ENCODE results near the gene REEP2.

The REEP2 gene

DNA sequence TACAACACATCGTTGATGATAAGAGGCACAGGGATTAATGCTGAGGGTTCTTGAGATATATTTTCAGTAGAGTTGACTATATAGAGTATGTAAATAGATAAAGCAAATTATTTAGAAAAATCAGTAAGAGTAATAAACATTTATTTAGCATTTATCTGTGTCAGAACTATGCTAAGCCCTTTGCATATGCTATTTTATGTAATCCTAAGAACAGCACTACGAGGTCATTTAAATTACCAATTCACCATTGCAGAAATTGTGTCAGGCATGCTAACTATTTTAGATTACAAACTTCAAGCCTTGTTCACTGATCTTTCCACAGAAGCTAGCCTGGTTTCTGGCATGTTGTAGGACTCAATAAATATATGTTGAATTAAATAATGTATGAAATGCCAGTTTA is 20.4 kb upstream of the REEP2 start:
- no peak overlapping the region for H3K9ac ChIP-seq (ENCODE audit: low read length)
- H3K27me3 ChIP-seq (ENCODE audit: low read length) = no peaks in the 10 kb centered on the region
- no peaks in the 10 kb centered on the region for H4K20me1 ChIP-seq (ENCODE audit: low read depth, low read length)
- H3F3A ChIP-seq (ENCODE audit: insufficient read depth) = no peaks in the 10 kb centered on the region
- H3K4me2 ChIP-seq (ENCODE audit: low read depth, low read length, poor library complexity, severe bottlenecking) = no peak overlapping the region
- no peak overlapping the region for H3K27ac ChIP-seq (ENCODE audit: low read depth, low read length)
- no peaks in the 10 kb centered on the region for H3K79me2 ChIP-seq (ENCODE audit: insufficient read depth, low read length)
- H3K9me2 ChIP-seq (replicated peaks; ENCODE audit: insufficient read depth, low read length) = no peaks in the 10 kb centered on the region
- H3K4me3 ChIP-seq (ENCODE audit: insufficient read depth, low read length, poor library complexity, severe bottlenecking) = no peak overlapping the region
- no peak overlapping the region for H2AFZ ChIP-seq (ENCODE audit: low read depth, low read length, severe bottlenecking)
- H3K9me3 ChIP-seq (ENCODE audit: insufficient read depth, low read length) = no peaks in the 10 kb centered on the region
- TF ChIP-seq CTCF (IDR thresholded peaks at IDR 0.05; ENCODE audit: insufficient read depth, low read length, poor library complexity, severe bottlenecking) (no peak), EZH2phosphoT487 (conservative IDR thresholded peaks at IDR 0.05; ENCODE audit: low read length) (no peak)
- H3K36me3 ChIP-seq (ENCODE audit: low read length) = peaks cover 21% of the 10 kb centered on the region

DNA sequence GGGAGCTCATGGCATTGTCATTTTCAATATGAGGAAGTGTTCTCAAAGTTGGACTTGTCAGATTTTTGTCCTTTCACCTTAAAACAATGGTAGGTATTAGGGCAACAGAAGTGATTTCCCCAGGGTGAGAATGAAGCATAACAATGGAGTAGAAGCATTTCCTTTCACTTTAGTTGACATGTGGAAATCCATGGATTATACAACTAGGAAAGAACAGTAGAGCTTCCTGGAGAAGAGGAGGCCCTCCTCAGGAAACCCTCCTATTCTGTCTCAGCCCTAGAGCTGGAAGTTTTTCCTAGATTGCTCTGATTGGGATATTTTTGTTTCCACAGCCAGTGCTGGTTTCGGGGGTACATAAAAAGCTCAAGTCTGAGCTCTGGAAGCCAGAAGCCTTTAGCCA is 13.8 kb upstream of the REEP2 start:
- no peak overlapping the region for H2AFZ ChIP-seq (ENCODE audit: low read depth, low read length, severe bottlenecking)
- no peak overlapping the region for H3K27ac ChIP-seq (ENCODE audit: low read depth, low read length)
- H3K4me3 ChIP-seq (ENCODE audit: insufficient read depth, low read length, poor library complexity, severe bottlenecking) = no peak overlapping the region
- H4K20me1 ChIP-seq (ENCODE audit: low read depth, low read length) = no peaks in the 10 kb centered on the region
- H3K27me3 ChIP-seq (ENCODE audit: low read length) = no peaks in the 10 kb centered on the region
- H3K4me2 ChIP-seq (ENCODE audit: low read depth, low read length, poor library complexity, severe bottlenecking) = no peak overlapping the region
- H3K36me3 ChIP-seq (ENCODE audit: low read length) = peaks cover 39% of the 10 kb centered on the region
- H3K9ac ChIP-seq (ENCODE audit: low read length) = no peak overlapping the region
- H3F3A ChIP-seq (ENCODE audit: insufficient read depth) = no peaks in the 10 kb centered on the region
- H3K79me2 ChIP-seq (ENCODE audit: insufficient read depth, low read length) = no peaks in the 10 kb centered on the region
- no peaks in the 10 kb centered on the region for H3K9me3 ChIP-seq (ENCODE audit: insufficient read depth, low read length)
- TF ChIP-seq EZH2phosphoT487 (conservative IDR thresholded peaks at IDR 0.05; ENCODE audit: low read length) (no peak), CTCF (IDR thresholded peaks at IDR 0.05; ENCODE audit: insufficient read depth, low read length, poor library complexity, severe bottlenecking) (no peak)
- H3K9me2 ChIP-seq (replicated peaks; ENCODE audit: insufficient read depth, low read length) = no peaks in the 10 kb centered on the region

DNA sequence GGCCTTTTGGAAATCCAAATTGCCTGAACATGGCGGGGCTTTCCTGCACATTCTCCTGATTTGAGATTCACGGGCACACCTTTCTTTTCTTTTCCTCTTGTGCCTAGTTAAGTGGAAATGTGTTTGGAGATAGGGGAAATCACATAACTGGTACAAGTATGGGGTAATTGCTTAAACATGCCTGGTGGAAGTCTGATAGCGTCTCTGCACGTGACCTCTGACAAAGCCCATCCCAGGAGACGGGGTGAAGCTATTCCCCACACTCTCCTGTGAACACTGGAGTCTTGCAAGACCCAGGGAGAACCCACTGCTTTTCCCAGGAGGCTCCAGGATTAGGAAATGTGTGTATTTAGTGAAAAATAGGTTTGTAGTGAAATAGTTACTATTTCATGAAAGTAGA is 2.9 kb upstream of the REEP2 start:
- H2AFZ ChIP-seq (ENCODE audit: low read depth, low read length, severe bottlenecking) = no peak overlapping the region
- no peak overlapping the region for H3K27ac ChIP-seq (ENCODE audit: low read depth, low read length)
- H3F3A ChIP-seq (ENCODE audit: insufficient read depth) = no peaks in the 10 kb centered on the region; the same call in 1 of the 2 replicates
- no peak overlapping the region for H3K9ac ChIP-seq (ENCODE audit: low read length)
- H3K36me3 ChIP-seq (ENCODE audit: low read length) = peaks cover 21% of the 10 kb centered on the region
- H3K4me2 ChIP-seq (ENCODE audit: low read depth, low read length, poor library complexity, severe bottlenecking) = no peak overlapping the region
- H3K9me3 ChIP-seq (ENCODE audit: insufficient read depth, low read length) = no peaks in the 10 kb centered on the region
- no peak for TF ChIP-seq EZH2phosphoT487 (conservative IDR thresholded peaks at IDR 0.05; ENCODE audit: low read length)
- no peaks in the 10 kb centered on the region for H3K27me3 ChIP-seq (ENCODE audit: low read length)
- no peaks in the 10 kb centered on the region for H4K20me1 ChIP-seq (ENCODE audit: low read depth, low read length)
- H3K4me3 ChIP-seq (ENCODE audit: insufficient read depth, low read length, poor library complexity, severe bottlenecking) = no peak overlapping the region
- no peaks in the 10 kb centered on the region for H3K9me2 ChIP-seq (replicated peaks; ENCODE audit: insufficient read depth, low read length)
- no peaks in the 10 kb centered on the region for H3K79me2 ChIP-seq (ENCODE audit: insufficient read depth, low read length)

DNA sequence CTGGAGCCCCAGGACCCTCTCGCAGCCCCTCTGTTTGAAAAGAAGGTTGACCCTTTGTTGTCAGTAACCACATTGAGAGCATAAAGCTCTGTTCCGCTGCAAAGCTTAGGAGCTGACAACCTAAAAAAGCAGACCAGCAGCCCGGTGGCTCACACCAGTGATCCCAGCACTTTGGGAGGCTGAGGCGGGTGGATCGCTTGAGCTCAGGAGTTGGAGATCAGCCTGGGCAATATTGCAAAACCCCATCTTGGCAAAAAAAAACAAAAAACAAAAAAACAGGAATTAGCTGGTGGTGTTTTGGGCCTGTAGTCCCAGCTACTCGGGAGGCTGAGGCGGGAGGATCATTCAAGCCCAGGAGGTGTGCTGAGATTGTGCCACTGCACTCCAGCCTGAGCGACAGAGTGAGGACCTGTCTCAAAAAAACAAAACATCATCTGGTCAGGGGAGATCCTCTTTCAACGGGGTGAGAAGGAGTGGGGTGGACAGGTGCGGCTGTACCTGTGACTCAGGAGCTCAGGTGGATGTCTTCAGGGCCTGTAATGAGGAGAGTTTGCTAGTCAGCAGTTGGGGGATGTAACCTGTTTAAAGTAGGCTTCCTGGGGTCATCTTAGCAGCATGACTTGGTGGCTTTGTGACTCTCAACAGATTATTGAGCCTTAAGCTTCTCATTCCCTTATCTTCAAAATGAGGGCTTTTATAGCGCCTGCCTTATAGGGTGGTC is 694 bp upstream of the REEP2 start:
- Histone ChIP-seq H3K79me2 (ENCODE audit: insufficient read depth, low read length) (no peaks in the 10 kb centered on the region), H3K9me3 (ENCODE audit: insufficient read depth, low read length) (no peaks in the 10 kb centered on the region), H3K9ac (ENCODE audit: low read length) (peak overlapping the region; percentile 43; the same call in 1 of the 2 replicates), H3K27me3 (ENCODE audit: low read length) (no peaks in the 10 kb centered on the region), H3K9me2 (replicated peaks; ENCODE audit: insufficient read depth, low read length) (no peaks in the 10 kb centered on the region), H3K36me3 (ENCODE audit: low read length) (peaks cover 16% of the 10 kb centered on the region), H3K27ac (ENCODE audit: low read depth, low read length) (no peak overlapping the region), H3F3A (ENCODE audit: insufficient read depth) (no peaks in the 10 kb centered on the region; the same call in 1 of the 2 replicates), H3K4me3 (ENCODE audit: insufficient read depth, low read length, poor library complexity, severe bottlenecking) (peak overlapping the region; percentile 48), H3K4me2 (ENCODE audit: low read depth, low read length, poor library complexity, severe bottlenecking) (peak overlapping the region; percentile 66), H4K20me1 (ENCODE audit: low read depth, low read length) (no peaks in the 10 kb centered on the region), H2AFZ (ENCODE audit: low read depth, low read length, severe bottlenecking) (no peak overlapping the region)
- no peak for TF ChIP-seq EZH2phosphoT487 (conservative IDR thresholded peaks at IDR 0.05; ENCODE audit: low read length)
- no peak for TF ChIP-seq CTCF (IDR thresholded peaks at IDR 0.05; ENCODE audit: insufficient read depth, low read length, poor library complexity, severe bottlenecking)

Data from SU-DHL-6 (cell line).